Endothelial cell of umbilical vein (primary cell): Measurements from ENCODE around the gene DERL3. TPM values are rescaled to one million over a fixed set of nuclear protein-coding genes. Genes with fewer than 3 reads are reported as not detected.

Source experiments
- BruUV-seq: library from RNA; stranded (reverse); fragments of 400-500 nt; replicated peaks from 2 replicates; lab custom pipeline; 2021; lab: Mats Ljungman, UMichigan
- CTCF ChIA-PET: fragments of 300-600, 350-600 bp; sonication (Branson Sonifier 250); formaldehyde crosslinking; loops from one replicate; lab custom pipeline; 2021; ENCODE audit warnings: antibody characterized with exemption, inconsistent platforms; lab: Charles Lee
- POLR2A ChIA-PET: fragments of 300-600, 350-600 bp; sonication (Branson Sonifier 250); formaldehyde crosslinking; loops from one replicate; lab custom pipeline; 2021; ENCODE audit warnings: antibody characterized with exemption, inconsistent platforms; lab: Charles Lee
- DNase-seq: peaks from one replicate; pipeline ENCODE4 v3.0.0-alpha.2; 2011; ENCODE audit warnings: low read depth, low spot score
- FAIRE-seq: peaks from 2 replicates; lab custom pipeline; 2011; peaks lifted over from hg19 to GRCh38; lab: Jason Lieb, UNC
- H2AFZ ChIP-seq: 2 replicates; pipeline ENCODE4 v1.6.0; 2012; ENCODE audit warnings: low read depth, low read length, control low read depth, inconsistent platforms
- H3K27ac ChIP-seq: 2 replicates; pipeline ENCODE4 v1.5.1; 2011; ENCODE audit warnings: low read depth, mild to moderate bottlenecking, control low read depth, low read length, moderate library complexity; ENCODE audit not compliant: insufficient read depth
- H3K27me3 ChIP-seq, 2 experiments: 2 replicates each; pipeline versions ENCODE4 v1.6.0 to v1.6.1; 2011; ENCODE audit warnings: low read length in 2 of 2, mixed read lengths in 1 of 2; ENCODE audit not compliant: control insufficient read depth in 2 of 2, insufficient read depth in 2 of 2
- H3K36me3 ChIP-seq, 2 experiments: 2 replicates in 1 of 2; 3 replicates in 1 of 2; pipeline ENCODE4 v1.5.1; 2011; ENCODE audit warnings: low read length in 2 of 2, mild to moderate bottlenecking in 1 of 2, moderate library complexity in 1 of 2; ENCODE audit not compliant: control insufficient read depth in 2 of 2, insufficient read depth in 2 of 2; ENCODE audit errors: extremely low read depth in 1 of 2
- H3K4me1 ChIP-seq: 3 replicates; pipeline ENCODE4 v1.5.1; 2011; ENCODE audit warnings: mild to moderate bottlenecking, low read length; ENCODE audit not compliant: control insufficient read depth, insufficient read depth; ENCODE audit errors: extremely low read depth
- H3K4me2 ChIP-seq: 2 replicates; pipeline ENCODE4 v1.6.1; 2011; ENCODE audit warnings: low read length, control low read depth, mixed read lengths; ENCODE audit not compliant: insufficient read depth
- H3K4me3 ChIP-seq, 3 experiments: fragments of 200-600 bp in 1 of 3; sonication (generic), shearing (Covaris generic) in 1 of 3; replicated peaks in 1 of 3; 2 replicates each; pipeline ENCODE4 v1.5.1; 2011 to 2016; ENCODE audit warnings: control low read depth in 3 of 3, low read length in 3 of 3, mild to moderate bottlenecking in 2 of 3, inconsistent platforms in 1 of 3, low read depth in 1 of 3, moderate library complexity in 1 of 3; ENCODE audit not compliant: insufficient read depth in 1 of 3
- H3K79me2 ChIP-seq: 2 replicates; pipeline ENCODE4 v1.6.0; 2012; ENCODE audit warnings: low read length, inconsistent platforms; ENCODE audit not compliant: control insufficient read depth, insufficient read depth
- H3K9ac ChIP-seq: replicated peaks from 2 replicates; pipeline ENCODE3; 2011; ENCODE audit warnings: low read length, control low read depth; ENCODE audit not compliant: insufficient read depth; ENCODE audit errors: extremely low read depth
- H3K9me1 ChIP-seq: replicated peaks from 3 replicates; pipeline ENCODE4 v1.6.0; 2011; ENCODE audit warnings: mild to moderate bottlenecking, low read length; ENCODE audit not compliant: control insufficient read depth, insufficient read depth; ENCODE audit errors: extremely low read depth
- H3K9me3 ChIP-seq: replicated peaks from 2 replicates; pipeline ENCODE4 v1.5.1; 2012; ENCODE audit warnings: low read length, inconsistent platforms; ENCODE audit not compliant: control insufficient read depth, insufficient read depth
- H4K20me1 ChIP-seq: replicated peaks from 2 replicates; pipeline ENCODE3; 2011; ENCODE audit warnings: mild to moderate bottlenecking, low read length; ENCODE audit not compliant: control insufficient read depth, insufficient read depth; ENCODE audit errors: extremely low read depth
- CTCF ChIP-seq, 2 donors: IDR thresholded peaks; 1 replicate in 1 of 2; 2 replicates in 1 of 2; pipeline ENCODE4 v1.5.1; 2011; ENCODE audit warnings: low read length in 2 of 2, mild to moderate bottlenecking in 2 of 2, moderate library complexity in 2 of 2, control low read depth in 1 of 2, inconsistent platforms in 1 of 2, low read depth in 1 of 2; ENCODE audit not compliant: insufficient read depth in 1 of 2; ENCODE audit errors: extremely low read depth in 1 of 2
- EZH2 ChIP-seq: IDR thresholded peaks from 2 replicates; pipeline ENCODE4 v1.6.1; 2012; ENCODE audit warnings: borderline replicate concordance, low read depth, mild to moderate bottlenecking, moderate library complexity, low read length, inconsistent platforms; ENCODE audit not compliant: severe bottlenecking
- FOS ChIP-seq: IDR thresholded peaks from 2 replicates; pipeline ENCODE4 v1.6.1; 2011; ENCODE audit warnings: mild to moderate bottlenecking, low read length, moderate library complexity, borderline replicate concordance; ENCODE audit not compliant: insufficient read depth
- GATA2 ChIP-seq: IDR thresholded peaks from 2 replicates; pipeline ENCODE4 v1.7.0; 2011; ENCODE audit warnings: low read depth, mild to moderate bottlenecking, moderate library complexity, mixed read lengths, low read length; ENCODE audit not compliant: insufficient read length, insufficient read depth
- JUN ChIP-seq: IDR thresholded peaks from 2 replicates; pipeline ENCODE4 v1.6.1; 2011; ENCODE audit warnings: borderline replicate concordance, low read depth; ENCODE audit not compliant: insufficient read length, insufficient read depth
- MYC ChIP-seq: IDR thresholded peaks from one replicate; pipeline ENCODE4 v1.6.1; 2011; ENCODE audit warnings: mild to moderate bottlenecking, low read depth, low read length
- POLR2A ChIP-seq: IDR thresholded peaks from 2 replicates; pipeline ENCODE4 v1.6.1; 2012; ENCODE audit warnings: low read depth, mild to moderate bottlenecking, control low read depth, low read length
- POLR2AphosphoS5 ChIP-seq: IDR thresholded peaks from 2 replicates; pipeline ENCODE4 v1.6.1; 2012; ENCODE audit warnings: low read depth, mild to moderate bottlenecking, control low read depth, low read length, moderate library complexity; ENCODE audit not compliant: insufficient read depth
- dilution Hi-C: fragments of 300-500 bp; cut with MboI; formaldehyde crosslinking; loops from one replicate; pipeline ENCODE4 v1.15.0; 2019; ENCODE audit warnings: low sequenced_read_pairs; ENCODE audit not compliant: extremely low pct_ligation_motif_present
- intact Hi-C: fragments of 100-400 bp; cut with micrococcal nuclease; formaldehyde crosslinking; loops from one replicate; pipeline ENCODE4 v1.10.0; 2022
- polyA plus RNA-seq, 4 experiments: library from polyadenylated mRNA; depleted of rRNA in 3 of 4; stranded (reverse) in 3 of 4; unstranded in 1 of 4; fragments of >200 nt; gene quantifications; 2 replicates each; pipeline versions ENCODE4 v1.2.1 to v1.2.3, GENCODE V29; 2011 to 2012; ENCODE audit warnings: missing spikeins in 1 of 4
- total RNA-seq: library from RNA; stranded (reverse); gene quantifications from 2 replicates; pipeline ENCODE4 v1.2.3, GENCODE V29; 2021
- TF ChIP-seq, protein P1 (sequence below): IDR thresholded peaks from 2 replicates; pipeline ENCODE4 v1.6.1; 2011; ENCODE audit not compliant: insufficient read depth, insufficient read length

The DERL3 gene
- total and polyA plus RNA-seq, 2 donors (not counting 3 experiments of a cell fraction or from before 2014, with no cell fraction given), result 3.4 to 3.8 TPM

DNA sequence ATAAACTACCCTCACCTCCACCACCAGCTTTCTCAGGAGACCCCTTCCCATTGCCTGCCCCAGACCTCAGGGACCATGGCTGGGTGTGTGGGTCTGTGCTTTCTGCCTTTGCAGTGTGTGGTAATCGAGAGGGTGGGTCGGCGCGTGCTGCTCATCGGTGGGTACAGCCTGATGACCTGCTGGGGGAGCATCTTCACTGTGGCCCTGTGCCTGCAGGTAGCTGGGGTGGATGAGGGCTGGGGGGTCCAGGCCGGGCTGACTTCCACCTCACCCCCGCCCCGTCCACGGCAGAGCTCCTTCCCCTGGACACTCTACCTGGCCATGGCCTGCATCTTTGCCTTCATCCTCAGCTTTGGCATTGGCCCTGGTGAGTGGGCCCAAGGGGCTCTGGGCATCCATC is 44.9 kb upstream of the DERL3 start:
- Histone ChIP-seq H3K27me3 (no peaks in the 10 kb centered on the region), H3K36me3 (no peaks in the 10 kb centered on the region), H3K9me3 (no peaks in the 10 kb centered on the region), H4K20me1 (no peaks in the 10 kb centered on the region), H3K9ac (no peak overlapping the region), H3K4me2 (no peak overlapping the region), H3K27ac (no peak overlapping the region), H3K4me3 (no peak overlapping the region), H3K9me1 (no peaks in the 10 kb centered on the region), H2AFZ (no peak overlapping the region), H3K4me1 (peaks cover 3% of the 10 kb centered on the region), H3K79me2 (no peaks in the 10 kb centered on the region)
- ChIA-PET POLR2A (no interaction called here), CTCF (interaction anchor here (1.2 kb wide), 1 partner anchor 11 kb away, joined by 3 read pairs; the partner anchor contains the start of gene MIF)
- no peak for DNase-seq
- TF ChIP-seq POLR2AphosphoS5, result no peak
- TF ChIP-seq, protein P1, sequence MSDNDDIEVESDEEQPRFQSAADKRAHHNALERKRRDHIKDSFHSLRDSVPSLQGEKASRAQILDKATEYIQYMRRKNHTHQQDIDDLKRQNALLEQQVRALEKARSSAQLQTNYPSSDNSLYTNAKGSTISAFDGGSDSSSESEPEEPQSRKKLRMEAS, result no peak
- TF ChIP-seq CTCF (IDR thresholded peaks at IDR 0.05; ENCODE audit: extremely low read depth in 1 of 2, insufficient read depth in 1 of 2, low read depth in 1 of 2, low read length in 2 of 2), result no peak
- no peak for TF ChIP-seq EZH2
- no peak for TF ChIP-seq MYC
- TF ChIP-seq FOS, result no peak
- no peak for TF ChIP-seq GATA2
- no peak for TF ChIP-seq JUN
- no peak for TF ChIP-seq POLR2A
- no TSS peak for BruUV-seq
- FAIRE-seq, result no peak
- dilution Hi-C loops, result no loop called here
- intact Hi-C loops, result no loop called here
